HG03064 (cell line): ENCODE data around the gene TPSD1.
"Not testable (repeated sequence)": the region's sequence is repeated elsewhere in the genome, so short reads cannot be mapped to it uniquely, and the experiment has no call there.

ENCODE experiments used
- ATAC-seq: cut with Tn5 transposase; IDR thresholded peaks from one replicate; pipeline ENCODE4 v1.9.1; 2021; ENCODE audit warnings: low read depth; ENCODE audit not compliant: unreplicated experiment

The TPSD1 gene

GRCh38 chr16:1261131-1261892 is 5.4 kb downstream of the TPSD1 start:
- no peak for ATAC-seq

- no peak for ATAC-seq
Measured at GRCh38 chr16:1262210-1262845, 6.5 kb downstream of the TPSD1 start.

- no peak for ATAC-seq
Measured at GRCh38 chr16:1262846-1263221, 7.0 kb downstream of the TPSD1 start.

DNA sequence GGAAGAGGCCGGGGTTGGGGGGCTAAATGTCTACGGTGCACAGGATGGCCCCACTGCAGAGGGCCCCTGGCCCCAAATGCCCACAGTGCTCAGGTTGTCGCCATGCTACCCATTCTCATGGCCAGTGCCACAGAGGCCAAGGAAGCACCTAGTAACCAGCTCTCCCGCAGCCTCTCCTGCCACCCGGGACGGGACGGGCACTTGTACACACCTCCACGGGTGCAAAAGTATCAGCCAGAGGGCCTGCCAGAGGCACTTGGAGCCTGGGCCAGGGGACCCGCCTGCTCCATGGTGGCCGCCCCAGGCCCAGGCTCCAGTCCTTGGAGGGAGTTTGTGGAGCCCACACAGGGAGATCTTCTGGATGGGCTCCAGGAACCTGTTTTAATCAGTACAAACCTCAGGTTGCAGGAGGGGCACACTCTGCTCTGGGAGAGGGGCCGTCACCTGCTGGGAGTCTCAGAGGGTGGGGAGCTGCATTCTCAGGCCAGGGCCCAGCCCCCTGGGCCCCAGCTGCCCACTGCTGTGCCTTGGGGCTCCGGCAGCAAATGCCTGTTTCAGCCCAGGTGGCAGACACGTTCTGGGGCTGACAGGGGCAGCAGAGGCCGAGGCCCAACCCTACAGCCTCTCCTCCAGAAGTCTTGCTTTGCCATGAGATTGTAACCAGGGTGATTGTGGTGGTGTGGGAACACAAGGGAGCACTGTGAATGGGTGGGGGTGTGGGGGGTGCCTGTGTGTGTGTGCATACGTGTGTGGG is 7.9 kb downstream of the TPSD1 start:
- ATAC-seq: no peak

GRCh38 chr16:1264345-1265089 is 8.6 kb downstream of the TPSD1 start:
- no peak for ATAC-seq

DNA sequence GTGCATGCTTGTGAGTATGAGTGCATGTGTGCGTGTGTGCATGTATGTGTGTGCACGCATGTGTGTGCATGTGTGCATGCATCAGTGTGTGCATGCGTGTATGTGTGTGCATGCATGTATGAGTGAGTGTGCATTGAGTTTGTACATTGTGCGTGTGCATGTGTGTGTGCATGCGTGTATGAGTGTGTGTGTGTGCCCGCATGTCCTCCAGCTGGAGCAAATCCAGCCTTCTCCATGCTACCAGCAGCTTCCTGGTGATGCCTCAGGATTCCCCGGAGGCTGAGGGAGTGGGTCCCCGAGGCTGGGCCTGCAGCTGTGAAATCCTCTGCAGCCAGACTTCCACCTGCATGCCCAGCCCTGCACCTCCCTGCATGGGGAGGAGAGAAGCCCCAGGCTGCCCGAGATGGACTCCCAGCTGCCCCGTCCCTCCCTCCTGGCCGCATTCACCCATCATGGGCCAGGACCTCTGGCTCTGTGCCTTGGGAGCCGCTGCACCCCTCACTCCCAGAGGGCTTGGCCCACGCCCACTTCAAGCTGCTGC is 9.3 kb downstream of the TPSD1 start:
- ATAC-seq: no peak

- no peak for ATAC-seq
Measured at GRCh38 chr16:1265826-1266225, 10.0 kb downstream of the TPSD1 start.

GRCh38 chr16:1269418-1269817 is 13.5 kb downstream of the TPSD1 start:
- ATAC-seq: not testable (repeated sequence)

DNA sequence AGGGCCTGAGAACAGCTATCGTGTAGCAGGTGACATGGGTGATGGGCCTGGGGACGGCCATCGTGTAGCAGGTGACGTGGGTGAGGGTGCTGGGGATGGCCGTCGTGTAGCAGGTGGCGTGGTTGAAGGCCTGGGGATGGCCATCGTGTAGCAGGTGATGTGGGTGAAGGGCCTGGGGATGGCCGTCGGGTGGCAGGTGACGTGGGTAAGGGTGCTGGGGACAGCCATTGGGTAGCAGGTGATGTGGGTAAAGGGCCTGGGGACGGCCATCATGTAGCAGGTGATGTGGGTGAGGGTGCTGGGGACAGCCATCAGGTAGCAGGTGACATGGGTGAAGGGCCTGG is 15.5 kb downstream of the TPSD1 start:
- no peak for ATAC-seq

DNA sequence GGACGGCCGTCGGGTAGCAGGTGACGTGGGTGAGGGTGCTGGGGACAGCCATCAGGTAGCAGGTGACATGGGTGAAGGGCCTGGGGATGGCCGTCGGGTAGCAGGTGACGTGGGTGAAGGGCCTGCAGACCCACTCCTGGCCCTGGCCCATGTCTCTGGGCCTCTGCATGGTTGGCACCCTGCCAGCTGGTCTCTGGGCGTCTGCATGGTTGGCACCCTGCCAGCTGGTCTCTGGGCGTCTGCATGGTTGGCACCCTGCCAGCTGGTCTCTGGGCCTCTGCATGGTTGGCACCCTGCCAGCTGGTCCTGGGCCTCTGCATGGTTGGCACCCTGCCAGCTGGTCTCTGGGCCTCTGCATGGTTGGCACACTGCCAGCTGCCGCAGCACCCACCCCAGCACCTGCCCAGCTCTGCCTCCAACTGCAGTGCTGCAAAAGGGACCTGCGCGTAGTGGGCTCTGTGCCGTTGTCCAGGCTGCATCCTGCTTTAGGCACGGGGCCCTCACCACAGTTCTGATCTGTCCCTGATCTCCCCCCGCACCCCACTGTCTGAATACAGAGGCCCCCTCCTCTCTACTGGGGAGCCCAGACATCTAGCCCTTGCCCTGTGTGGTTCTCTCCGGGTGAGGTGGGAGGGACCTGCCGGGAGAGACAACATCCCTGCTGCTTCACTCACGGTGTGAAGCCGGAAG is 16.0 kb downstream of the TPSD1 start:
- ATAC-seq: not testable (repeated sequence)

- no peak for ATAC-seq
Measured at GRCh38 chr16:1272453-1273198, 16.8 kb downstream of the TPSD1 start.

GRCh38 chr16:1273816-1274215 is 17.9 kb downstream of the TPSD1 start:
- ATAC-seq: no peak

- ATAC-seq: no peak
Measured at GRCh38 chr16:1274767-1275166, 18.9 kb downstream of the TPSD1 start.

DNA sequence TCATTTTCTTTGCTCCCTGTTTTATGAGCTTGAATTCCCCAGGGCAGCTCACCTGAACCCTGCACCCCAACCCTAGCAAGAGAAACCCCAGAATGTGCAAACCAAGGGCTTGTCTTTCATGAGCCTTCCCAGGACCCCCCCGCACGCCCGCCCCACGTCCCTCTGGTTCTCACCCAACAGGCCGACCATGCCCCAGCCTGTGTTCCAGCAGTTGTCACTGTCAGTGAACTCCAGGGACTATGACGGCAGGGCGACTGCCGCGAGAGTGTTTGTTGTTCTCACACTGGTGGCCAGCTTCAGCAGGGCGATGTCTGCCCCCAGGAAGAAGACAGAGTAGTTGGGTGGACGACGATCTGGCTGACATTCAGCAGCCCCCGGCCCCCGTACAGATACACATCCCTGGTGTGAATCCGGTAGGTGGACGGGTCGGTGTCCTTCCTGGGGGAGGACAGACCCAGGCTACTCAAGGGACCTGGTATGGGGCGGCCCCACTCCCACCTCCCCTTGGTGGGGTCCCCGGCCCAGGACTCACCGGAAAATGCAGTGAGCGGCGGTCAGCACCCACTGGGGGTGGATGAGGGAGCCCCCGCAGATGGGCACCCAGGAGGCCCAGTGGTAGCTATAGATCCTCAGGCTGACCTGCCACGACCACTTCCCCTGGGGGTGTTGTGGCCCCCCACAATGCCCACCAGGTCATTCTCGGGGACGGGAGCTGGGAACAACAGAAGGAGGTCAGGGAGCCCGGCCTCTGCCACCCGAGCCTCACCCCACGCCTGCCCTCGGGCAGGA is 20.1 kb downstream of the TPSD1 start:
- ATAC-seq: no peak

DNA sequence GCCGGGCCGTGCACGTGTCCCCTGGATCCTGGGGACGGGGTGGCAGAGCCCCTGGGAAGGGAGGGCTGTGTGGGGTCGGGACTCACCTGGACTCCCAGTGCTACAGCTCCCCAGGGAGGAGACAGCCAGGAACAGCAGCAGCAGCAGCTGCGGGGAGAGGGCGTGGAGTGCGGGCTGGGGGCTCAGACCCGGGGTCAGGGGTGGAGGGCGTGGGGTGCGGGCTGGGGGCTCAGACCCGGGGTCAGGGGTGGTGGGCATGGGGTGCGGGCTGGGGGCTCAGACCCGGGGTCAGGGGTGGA is 20.7 kb downstream of the TPSD1 start:
- no peak for ATAC-seq

GRCh38 chr16:1277151-1277598 is 21.3 kb downstream of the TPSD1 start:
- ATAC-seq: no peak

GRCh38 chr16:1277617-1278282 is 21.9 kb downstream of the TPSD1 start:
- no peak for ATAC-seq

- ATAC-seq: no peak
Measured at GRCh38 chr16:1278477-1278876, 22.6 kb downstream of the TPSD1 start.
